IMR-90 (cell line): ENCODE measurements around the gene MTMR4. TPM values are rescaled to one million over a fixed set of nuclear protein-coding genes. Genes with fewer than 3 reads are reported as not detected.
A peak's percentile ranks its signal among the peaks of the same experiment; 100 is the strongest.

ENCODE experiments used
- ATAC-seq: fragments of 200-7000 bp; cut with Tn5 transposase; 2 replicates; pipeline ENCODE4 v1.9.1; 2020; ENCODE audit warnings: low read depth, mild to moderate bottlenecking, moderate library complexity
- BruUV-seq: library from RNA; stranded (reverse); fragments of 400-500 nt; replicated peaks from 2 replicates; lab custom pipeline; 2021; lab: Mats Ljungman, UMichigan
- CTCF ChIA-PET: fragments of 300-600 bp; formaldehyde crosslinking; extraction: SDS; loops from one replicate; lab custom pipeline; 2021; ENCODE audit warnings: antibody characterized with exemption; lab: Yijun Ruan, JAX
- POLR2A ChIA-PET: fragments of 300-600 bp; sonication (Branson Sonifier 250); formaldehyde crosslinking; loops from one replicate; lab custom pipeline; 2022; ENCODE audit warnings: antibody characterized with exemption; ENCODE audit not compliant: unreplicated experiment; lab: Charles Lee
- DNase-seq: peaks from one replicate; pipeline ENCODE4 v3.0.0; 2013
- H2AFZ ChIP-seq: replicated peaks from 2 replicates; pipeline ENCODE3; 2013; ENCODE audit warnings: low read length, mild to moderate bottlenecking; ENCODE audit not compliant: poor library complexity
- H2AK5ac ChIP-seq: 2 replicates; pipeline ENCODE4 v1.6.1; 2013; ENCODE audit warnings: low read depth, low read length, inconsistent platforms
- H2AK9ac ChIP-seq: replicated peaks from 2 replicates; pipeline ENCODE3; 2013; ENCODE audit warnings: mild to moderate bottlenecking, low read depth, low read length, moderate library complexity; ENCODE audit not compliant: poor library complexity
- H2BK120ac ChIP-seq: 2 replicates; pipeline ENCODE4 v1.6.1; 2013; ENCODE audit warnings: low read depth, low read length, inconsistent platforms
- H2BK15ac ChIP-seq: 3 replicates; pipeline ENCODE4 v1.6.1; 2013; ENCODE audit warnings: low read depth, low read length, inconsistent platforms
- H2BK20ac ChIP-seq: 2 replicates; pipeline ENCODE4 v1.6.1; 2013; ENCODE audit warnings: low read depth, mild to moderate bottlenecking, inconsistent platforms, low read length, moderate library complexity
- H2BK5ac ChIP-seq: 2 replicates; pipeline ENCODE4 v1.6.1; 2013; ENCODE audit warnings: mild to moderate bottlenecking, low read depth, low read length, inconsistent platforms; ENCODE audit not compliant: poor library complexity, severe bottlenecking
- H3K14ac ChIP-seq: replicated peaks from 2 replicates; pipeline ENCODE4 v1.6.1; 2013; ENCODE audit warnings: low read depth, low read length, inconsistent platforms
- H3K18ac ChIP-seq: 2 replicates; pipeline ENCODE4 v1.6.1; 2013; ENCODE audit warnings: low read depth, low read length, control low read depth
- H3K23ac ChIP-seq: 2 replicates; pipeline ENCODE4 v1.6.1; 2013; ENCODE audit warnings: low read depth, low read length, inconsistent platforms
- H3K27ac ChIP-seq: 2 replicates; pipeline ENCODE4 v1.5.1; 2013; ENCODE audit warnings: mild to moderate bottlenecking, control low read depth, low read length; ENCODE audit not compliant: insufficient read depth
- H3K27me3 ChIP-seq: 2 replicates; pipeline ENCODE4 v1.6.1; 2013; ENCODE audit warnings: low read length; ENCODE audit not compliant: control insufficient read depth, insufficient read depth
- H3K36me3 ChIP-seq: 2 replicates; pipeline ENCODE4 v1.6.1; 2013; ENCODE audit warnings: low read length, mixed read lengths; ENCODE audit not compliant: control insufficient read depth, insufficient read depth
- H3K4ac ChIP-seq: 2 replicates; pipeline ENCODE4 v1.6.1; 2013; ENCODE audit warnings: low read depth, low read length, inconsistent platforms
- H3K4me1 ChIP-seq: 2 replicates; pipeline ENCODE4 v1.6.1; 2013; ENCODE audit warnings: low read length, mixed read lengths; ENCODE audit not compliant: control insufficient read depth, insufficient read depth
- H3K4me2 ChIP-seq: 2 replicates; pipeline ENCODE4 v1.6.1; 2013; ENCODE audit warnings: low read depth, mild to moderate bottlenecking, control low read depth, low read length, moderate library complexity
- H3K4me3 ChIP-seq: 2 replicates; pipeline ENCODE4 v1.5.1; 2013; ENCODE audit warnings: low read depth, mild to moderate bottlenecking, control low read depth, low read length, moderate library complexity; ENCODE audit not compliant: insufficient read depth
- H3K56ac ChIP-seq: 2 replicates; pipeline ENCODE4 v1.6.1; 2013; ENCODE audit warnings: low read length, inconsistent platforms; ENCODE audit not compliant: insufficient read depth; ENCODE audit errors: extremely low read depth
- H3K79me1 ChIP-seq, 2 experiments: 2 replicates each; pipeline ENCODE4 v1.6.1; 2013; ENCODE audit warnings: low read length in 2 of 2, inconsistent platforms in 1 of 2, low read depth in 1 of 2
- H3K9ac ChIP-seq: 2 replicates; pipeline ENCODE4 v1.6.1; 2013; ENCODE audit warnings: low read depth, low read length, control low read depth
- H3K9me1 ChIP-seq: 2 replicates; pipeline ENCODE4 v1.6.1; 2013; ENCODE audit warnings: low read length, inconsistent platforms; ENCODE audit not compliant: insufficient read depth
- H3K9me3 ChIP-seq: 2 replicates; pipeline ENCODE4 v1.6.1; 2013; ENCODE audit warnings: low read length; ENCODE audit not compliant: control insufficient read depth, insufficient read depth
- H4K20me1 ChIP-seq: 2 replicates; pipeline ENCODE4 v1.6.1; 2013; ENCODE audit warnings: low read length, inconsistent platforms; ENCODE audit not compliant: insufficient read depth
- H4K5ac ChIP-seq: 2 replicates; pipeline ENCODE4 v1.6.1; 2013; ENCODE audit warnings: mild to moderate bottlenecking, low read depth, low read length, control low read depth
- H4K8ac ChIP-seq, 2 experiments: 2 replicates each; pipeline ENCODE4 v1.6.1; 2013; ENCODE audit warnings: low read depth in 2 of 2, low read length in 2 of 2, control low read depth in 1 of 2, inconsistent platforms in 1 of 2
- H4K91ac ChIP-seq: 2 replicates; pipeline ENCODE4 v1.6.1; 2013; ENCODE audit warnings: low read depth, low read length, inconsistent platforms; ENCODE audit not compliant: insufficient read depth
- BHLHE40 ChIP-seq: fragments of 150-350 bp; IDR thresholded peaks from 2 replicates; pipeline ENCODE4 v1.6.1; 2016; ENCODE audit warnings: mild to moderate bottlenecking, low read depth, low read length
- CHD1 ChIP-seq: IDR thresholded peaks from 2 replicates; pipeline ENCODE4 v1.6.1; 2012; ENCODE audit warnings: low read depth, low read length, improper control_type of control experiment
- CTCF ChIP-seq: conservative IDR thresholded peaks from 2 replicates; pipeline ENCODE4 v1.5.1; 2012; ENCODE audit warnings: mild to moderate bottlenecking, low read depth, low read length, improper control_type of control experiment
- ELK1 ChIP-seq: fragments of 150-350 bp; IDR thresholded peaks from 2 replicates; pipeline ENCODE4 v1.6.1; 2016; ENCODE audit warnings: low read depth, mild to moderate bottlenecking, low read length, moderate library complexity, borderline replicate concordance
- FOS ChIP-seq: fragments of 150-350 bp; IDR thresholded peaks from 2 replicates; pipeline ENCODE4 v1.6.1; 2016; ENCODE audit warnings: low read depth, low read length
- MAFK ChIP-seq: IDR thresholded peaks from 2 replicates; pipeline ENCODE4 v1.6.1; 2012; ENCODE audit warnings: low read depth, low read length, improper control_type of control experiment
- MAZ ChIP-seq: IDR thresholded peaks from 2 replicates; pipeline ENCODE4 v1.6.1; 2012; ENCODE audit warnings: low read depth, mild to moderate bottlenecking, low read length, improper control_type of control experiment, moderate library complexity, borderline replicate concordance
- MXI1 ChIP-seq: IDR thresholded peaks from 2 replicates; pipeline ENCODE4 v1.6.1; 2012; ENCODE audit warnings: low read depth, mild to moderate bottlenecking, low read length, moderate library complexity, borderline replicate concordance
- NFE2L2 ChIP-seq: fragments of 150-350 bp; IDR thresholded peaks from 2 replicates; pipeline ENCODE4 v1.6.1; 2016; ENCODE audit warnings: low read depth, mild to moderate bottlenecking, low read length
- POLR2A ChIP-seq: IDR thresholded peaks from 2 replicates; pipeline ENCODE4 v1.6.1; 2012; ENCODE audit warnings: mild to moderate bottlenecking, low read depth, low read length
- RAD21 ChIP-seq: IDR thresholded peaks from 2 replicates; pipeline ENCODE4 v1.6.1; 2012; ENCODE audit warnings: low read length, improper control_type of control experiment
- RCOR1 ChIP-seq: IDR thresholded peaks from 2 replicates; pipeline ENCODE4 v1.6.1; 2012; ENCODE audit warnings: mild to moderate bottlenecking, low read length, improper control_type of control experiment; ENCODE audit not compliant: insufficient replicate concordance
- RFX5 ChIP-seq: IDR thresholded peaks from 2 replicates; pipeline ENCODE4 v1.8.0; 2012; ENCODE audit warnings: low read depth, mild to moderate bottlenecking, low read length, moderate library complexity
- SMC3 ChIP-seq: fragments of 150-350 bp; IDR thresholded peaks from 2 replicates; pipeline ENCODE4 v1.6.1; 2016; ENCODE audit warnings: low read depth, mild to moderate bottlenecking, antibody characterized with exemption, low read length, moderate library complexity
- USF2 ChIP-seq: fragments of 150-350 bp; IDR thresholded peaks from 2 replicates; pipeline ENCODE4 v1.6.1; 2017; ENCODE audit warnings: mild to moderate bottlenecking, antibody characterized with exemption, low read length, low read depth
- WGBS, 2 experiments: methylation state at CpG; one replicate each; pipeline versions ENCODE4 v1.1.5 to v1.1.7; 2013; ENCODE audit warnings: missing lambda C conversion rate in 2 of 2; ENCODE audit not compliant: insufficient read length in 1 of 2; ENCODE audit errors: extremely low coverage in 2 of 2; 5-methylcytosine and 5-hydroxymethylcytosine counted together
- dilution Hi-C: fragments of 300-500 bp; cut with HindIII; formaldehyde crosslinking; loops from one replicate; pipeline ENCODE4 v1.14.3; 2018; ENCODE audit warnings: low sequenced_read_pairs; ENCODE audit not compliant: unreplicated experiment
- in situ Hi-C: fragments of 300-500 bp; cut with MboI; formaldehyde crosslinking; loops from 3 replicates; pipeline ENCODE4 v1.14.3; 2019; ENCODE audit warnings: low sequenced_read_pairs, inconsistent platforms, mixed read lengths
- intact Hi-C: fragments of 100-400 bp; cut with micrococcal nuclease; formaldehyde crosslinking; loops from 2 replicates; pipeline ENCODE4 v1.10.0; 2022
- polyA plus RNA-seq, 3 experiments: library from polyadenylated mRNA; depleted of rRNA; stranded (reverse); fragments of >200 nt; gene quantifications; 2 replicates each; pipeline ENCODE4 v1.2.3, GENCODE V29; 2012; ENCODE audit warnings: low replicate concordance in 1 of 3
- total RNA-seq: library from RNA; depleted of rRNA; stranded (reverse); fragments of >200 nt; gene quantifications from 2 replicates; pipeline ENCODE4 v1.2.3, GENCODE V29; 2012

MTMR4 gene
- total and polyA plus RNA-seq, 2 of the 4 experiments (the other 2 are of a cell fraction), result 13.2 to 42.5 TPM

GRCh38 chr17:58506354-58507080 is 7.9 kb downstream of the MTMR4 start:
- Histone ChIP-seq H3K4me3 (no peak overlapping the region), H3K14ac (no peak overlapping the region), H3K36me3 (peaks cover 72% of the 10 kb centered on the region), H3K23ac (no peak overlapping the region), H2BK15ac (no peak overlapping the region), H3K56ac (no peak overlapping the region), H2AFZ (no peak overlapping the region), H3K9me3 (no peaks in the 10 kb centered on the region), H3K4me2 (no peak overlapping the region), H3K27ac (no peak overlapping the region), H4K8ac (no peak overlapping the region), H3K18ac (no peak overlapping the region), H3K9ac (no peak overlapping the region), H2AK5ac (no peak overlapping the region), H2BK120ac (no peak overlapping the region), H3K9me1 (peaks cover 7% of the 10 kb centered on the region; the same call in 1 of the 2 replicates), H3K79me1 (peaks cover 0 to 11% of the 10 kb centered on the region in 2 experiments; a peak in 1 of 4 replicates), H2AK9ac (no peak overlapping the region), H4K5ac (no peak overlapping the region), H2BK20ac (no peak overlapping the region), H3K4ac (no peak overlapping the region), H3K4me1 (no peaks in the 10 kb centered on the region), H2BK5ac (no peak overlapping the region), H4K91ac (no peak overlapping the region), H3K27me3 (no peaks in the 10 kb centered on the region), H4K20me1 (peaks cover 3% of the 10 kb centered on the region; the same call in 1 of the 2 replicates)
- in situ Hi-C loops, result no loop called here
- CTCF ChIA-PET, result interaction anchor here (0.5 kb wide), 1 partner anchor 511 kb away, joined by 3 read pairs; no protein-coding TSS in a partner anchor
- dilution Hi-C loops, result no loop called here
- ATAC-seq (peak; percentile 61), DNase-seq (peak; percentile 11)
- POLR2A ChIA-PET, result no interaction called here
- no CpG with 5 or more reads among the region's 7 CpGs for WGBS, 2 experiments
- BruUV-seq, result no TSS peak
- intact Hi-C loops, result no loop called here
- TF ChIP-seq ELK1 (no peak), RFX5 (no peak), FOS (no peak), USF2 (no peak), CHD1 (no peak), RCOR1 (no peak), RAD21 (no peak), SMC3 (no peak), CTCF (no peak), MXI1 (no peak), MAZ (no peak), NFE2L2 (no peak), POLR2A (no peak), BHLHE40 (no peak), MAFK (no peak)
